H1 (cell line): ENCODE measurements around the gene HOXD4. TPM values are rescaled to one million over a fixed set of nuclear protein-coding genes. Genes with fewer than 3 reads are reported as not detected.

ENCODE experiments used
- CTCF ChIA-PET: fragments of 300-600 bp; sonication (Branson Sonifier 250); formaldehyde crosslinking; loops from one replicate; lab custom pipeline; 2021; ENCODE audit not compliant: partially characterized antibody; lab: Charles Lee
- POLR2A ChIA-PET: fragments of 300-600 bp; sonication (Branson Sonifier 250); formaldehyde crosslinking; loops from one replicate; lab custom pipeline; 2021; ENCODE audit warnings: inconsistent platforms; ENCODE audit not compliant: partially characterized antibody; lab: Charles Lee
- DNase-seq, 2 experiments: peaks; one replicate each; pipeline versions ENCODE4 v3.0.0 to v3.0.0-alpha.2; 2010 to 2022; ENCODE audit warnings: low spot score in 2 of 2, low read depth in 1 of 2, mixed read lengths in 1 of 2
- FAIRE-seq: peaks from 2 replicates; lab custom pipeline; 2011; peaks lifted over from hg19 to GRCh38; lab: Jason Lieb, UNC
- H2AFZ ChIP-seq: 2 replicates; pipeline ENCODE4 v1.8.1; 2012; ENCODE audit warnings: low read length, inconsistent platforms
- H2AK5ac ChIP-seq: 2 replicates; pipeline ENCODE4 v1.6.1; 2013; ENCODE audit warnings: low read depth, low read length
- H2BK120ac ChIP-seq: replicated peaks from 2 replicates; pipeline ENCODE3; 2013; ENCODE audit warnings: low read depth, low read length, inconsistent platforms
- H2BK12ac ChIP-seq: 2 replicates; pipeline ENCODE4 v1.6.1; 2013; ENCODE audit warnings: low read depth, low read length
- H2BK15ac ChIP-seq: 2 replicates; pipeline ENCODE4 v1.6.1; 2013; ENCODE audit warnings: low read length
- H2BK20ac ChIP-seq: 2 replicates; pipeline ENCODE4 v1.6.1; 2013; ENCODE audit warnings: low read length
- H2BK5ac ChIP-seq: 2 replicates; pipeline ENCODE4 v1.6.1; 2013; ENCODE audit warnings: low read depth, low read length
- H3K14ac ChIP-seq: 2 replicates; pipeline ENCODE4 v1.6.1; 2013; ENCODE audit warnings: inconsistent platforms; ENCODE audit not compliant: insufficient read length
- H3K18ac ChIP-seq: 2 replicates; pipeline ENCODE4 v1.6.1; 2013; ENCODE audit warnings: low read length; ENCODE audit errors: extremely low read depth
- H3K23ac ChIP-seq: 2 replicates; pipeline ENCODE4 v1.6.1; 2013; ENCODE audit warnings: inconsistent platforms; ENCODE audit not compliant: insufficient read length
- H3K23me2 ChIP-seq: 2 replicates; pipeline ENCODE4 v1.6.1; 2013; ENCODE audit warnings: low read depth, low read length
- H3K27ac ChIP-seq: 2 replicates; pipeline ENCODE4 v1.6.1; 2011; ENCODE audit warnings: low read depth, low read length, inconsistent platforms
- H3K27me3 ChIP-seq, 4 experiments: replicated peaks in 1 of 4; 1 replicate in 1 of 4; 2 replicates in 3 of 4; pipeline versions ENCODE4 v1.6.1 to v1.8.1; 2011 to 2013; ENCODE audit warnings: low read length in 3 of 4, mild to moderate bottlenecking in 3 of 4, inconsistent platforms in 2 of 4, mixed read lengths in 2 of 4, moderate library complexity in 1 of 4; ENCODE audit not compliant: control insufficient read depth in 3 of 4, insufficient read depth in 3 of 4; ENCODE audit errors: extremely low read depth in 1 of 4
- H3K36me3 ChIP-seq, 4 experiments: 2 replicates each; pipeline versions ENCODE4 v1.6.1 to v1.8.1; 2011 to 2013; ENCODE audit warnings: mild to moderate bottlenecking in 4 of 4, low read length in 3 of 4, moderate library complexity in 2 of 4, control low read depth in 1 of 4, inconsistent platforms in 1 of 4; ENCODE audit not compliant: insufficient read depth in 4 of 4, control insufficient read depth in 2 of 4
- H3K4ac ChIP-seq: replicated peaks from 2 replicates; pipeline ENCODE3; 2013; ENCODE audit warnings: low read length, low read depth, mixed read lengths, inconsistent platforms; ENCODE audit not compliant: insufficient read length
- H3K4me1 ChIP-seq, 4 experiments: replicated peaks in 1 of 4; 1 replicate in 1 of 4; 2 replicates in 3 of 4; pipeline versions ENCODE4 v1.6.1 to v1.8.1; 2011 to 2013; ENCODE audit warnings: low read length in 3 of 4, inconsistent platforms in 2 of 4, mixed read lengths in 1 of 4; ENCODE audit not compliant: insufficient read depth in 4 of 4, control insufficient read depth in 3 of 4
- H3K4me2 ChIP-seq, 2 experiments: 2 replicates each; pipeline versions ENCODE4 v1.6.1 to v1.8.1; 2011 to 2013; ENCODE audit warnings: low read depth in 2 of 2, low read length in 2 of 2, control low read depth in 1 of 2, inconsistent platforms in 1 of 2, mild to moderate bottlenecking in 1 of 2; ENCODE audit not compliant: insufficient read depth in 1 of 2
- H3K4me3 ChIP-seq, 4 experiments: fragments of 200-600, 300-600 bp in 1 of 4; sonication (generic), shearing (Covaris generic), sonication (Bioruptor Twin) in 1 of 4; 2 replicates each; pipeline versions ENCODE4 v1.5.1 to v1.8.1; 2011 to 2016; ENCODE audit warnings: low read length in 4 of 4, low read depth in 3 of 4, control low read depth in 2 of 4, inconsistent platforms in 2 of 4, mild to moderate bottlenecking in 2 of 4, mixed read lengths in 1 of 4, moderate library complexity in 1 of 4; ENCODE audit not compliant: insufficient read depth in 2 of 4; ENCODE audit errors: extremely low read depth in 1 of 4
- H3K56ac ChIP-seq: replicated peaks from 2 replicates; pipeline ENCODE3; 2013; ENCODE audit warnings: low read depth, mild to moderate bottlenecking, mixed read lengths, low read length, inconsistent platforms; ENCODE audit not compliant: insufficient read length
- H3K79me1 ChIP-seq: 2 replicates; pipeline ENCODE4 v1.6.1; 2013; ENCODE audit warnings: low read depth, low read length, control low read depth
- H3K79me2 ChIP-seq, 2 experiments: 2 replicates each; pipeline versions ENCODE4 v1.6.1 to v1.8.1; 2012 to 2013; ENCODE audit warnings: low read length in 2 of 2, mild to moderate bottlenecking in 2 of 2, inconsistent platforms in 1 of 2; ENCODE audit not compliant: insufficient read depth in 2 of 2, control insufficient read depth in 1 of 2
- H3K9ac ChIP-seq, 4 experiments: replicated peaks in 1 of 4; 1 replicate in 1 of 4; 2 replicates in 3 of 4; pipeline versions ENCODE4 v1.6.1 to v1.8.1; 2011 to 2013; ENCODE audit warnings: low read depth in 3 of 4, low read length in 3 of 4, control low read depth in 2 of 4, mild to moderate bottlenecking in 2 of 4, moderate library complexity in 2 of 4, inconsistent platforms in 1 of 4; ENCODE audit errors: extremely low read depth in 1 of 4
- H3K9me3 ChIP-seq, 2 experiments: 2 replicates each; pipeline versions ENCODE4 v1.6.1 to v1.8.1; 2012 to 2013; ENCODE audit warnings: mild to moderate bottlenecking in 2 of 2, moderate library complexity in 2 of 2, control low read depth in 1 of 2, inconsistent platforms in 1 of 2, low read depth in 1 of 2, low read length in 1 of 2, mixed read lengths in 1 of 2; ENCODE audit not compliant: insufficient read depth in 2 of 2
- H4K20me1 ChIP-seq, 2 experiments: replicated peaks in 1 of 2; 2 replicates each; pipeline versions ENCODE3 to v1.8.1; 2011 to 2013; ENCODE audit warnings: inconsistent platforms in 2 of 2, low read length in 2 of 2, mild to moderate bottlenecking in 1 of 2; ENCODE audit not compliant: insufficient read depth in 2 of 2, control insufficient read depth in 1 of 2
- H4K5ac ChIP-seq: 2 replicates; pipeline ENCODE4 v1.6.1; 2013; ENCODE audit warnings: low read length, low read depth, mixed read lengths, inconsistent platforms; ENCODE audit not compliant: insufficient read length
- H4K8ac ChIP-seq: 2 replicates; pipeline ENCODE4 v1.8.0; 2013; ENCODE audit warnings: mild to moderate bottlenecking, moderate library complexity, low read length, inconsistent platforms; ENCODE audit not compliant: insufficient read depth; ENCODE audit errors: extremely low read depth
- H4K91ac ChIP-seq: replicated peaks from 2 replicates; pipeline ENCODE3; 2013; ENCODE audit warnings: low read length, mixed read lengths, inconsistent platforms; ENCODE audit not compliant: insufficient read length
- BACH1 ChIP-seq: IDR thresholded peaks from 2 replicates; pipeline ENCODE4 v1.6.1; 2012; ENCODE audit warnings: low read length, improper control_type of control experiment
- HDAC2 ChIP-seq, 2 experiments: fragments of 300-600 bp in 1 of 2; sonication (generic) in 1 of 2; IDR thresholded peaks; 2 replicates each; pipeline ENCODE4 v1.6.1; 2011 to 2012; ENCODE audit warnings: low read depth in 2 of 2, low read length in 2 of 2, mild to moderate bottlenecking in 2 of 2, moderate library complexity in 2 of 2, borderline replicate concordance in 1 of 2, inconsistent platforms in 1 of 2
- SRF ChIP-seq: IDR thresholded peaks from 2 replicates; pipeline ENCODE4 v1.6.1; 2011; ENCODE audit warnings: mild to moderate bottlenecking, low read depth, low read length, moderate library complexity
- WGBS, 2 experiments: shearing (Covaris generic) in 1 of 2; methylation state at CpG; one replicate each; pipeline versions ENCODE4 v1.1.6 to v1.1.7; 2013 to 2015; ENCODE audit warnings: low lambda C conversion rate in 2 of 2, mixed read lengths in 2 of 2, inconsistent platforms in 1 of 2, low coverage in 1 of 2, missing lambda C conversion rate in 1 of 2; ENCODE audit not compliant: insufficient replicate concordance in 2 of 2, insufficient coverage in 1 of 2, insufficient read length in 1 of 2; ENCODE audit errors: extremely low coverage in 1 of 2, missing lambda C conversion rate in 1 of 2; 5-methylcytosine and 5-hydroxymethylcytosine counted together
- polyA plus RNA-seq, 7 experiments: library from polyadenylated mRNA; depleted of rRNA in 3 of 7; stranded (reverse) in 5 of 7; unstranded in 2 of 7; fragments of >200 nt in 5 of 7; fragments of 200-250 nt in 2 of 7; gene quantifications; 1 replicate in 5 of 7; 2 replicates in 1 of 7; 4 replicates in 1 of 7; pipeline versions ENCODE4 v1.2.1 to v1.2.3, GENCODE V29; 2011 to 2013; ENCODE audit warnings: missing spikeins in 2 of 7, mixed read lengths in 2 of 7
- total RNA-seq: library from RNA; stranded (reverse); fragmentation: NEBNext Ultra II Directional; extraction: Animal tissue kit (Norgen Biotek cat#: 25700); gene quantifications from 2 replicates; pipeline ENCODE4 v1.2.1, GENCODE V29; 2021

HOXD4 gene
- total and polyA plus RNA-seq, 2 of the 8 experiments (the other 6 are each of a cell fraction or from before 2014, with no cell fraction given) = not detected

- no peak overlapping the region for H2BK15ac ChIP-seq
- no peaks in the 10 kb centered on the region for H3K79me1 ChIP-seq
- 69% methylated on average over 2 of the region's 2 CpGs; no CpG with 5 or more reads in 1 of the 2 experiments for WGBS, 2 experiments
- no peak for DNase-seq
- H2BK120ac ChIP-seq = no peak overlapping the region
- no peaks in the 10 kb centered on the region for H3K9me3 ChIP-seq
- no peak overlapping the region for H3K14ac ChIP-seq
- H3K56ac ChIP-seq = no peak overlapping the region
- peaks cover 3 to 14% (median 10%) of the 10 kb centered on the region in 4 experiments; a peak in 6 of 7 replicates for H3K4me1 ChIP-seq
- H3K79me2 ChIP-seq = no peaks in the 10 kb centered on the region
- peaks cover 5 to 35% of the 10 kb centered on the region in 2 experiments for H4K20me1 ChIP-seq
- H3K4ac ChIP-seq = no peak overlapping the region
- H4K91ac ChIP-seq = no peak overlapping the region
- no peak overlapping the region for H2AFZ ChIP-seq
- H2BK12ac ChIP-seq = no peak overlapping the region
- H3K36me3 ChIP-seq = no peaks in the 10 kb centered on the region; a peak in 1 of 8 replicates
- no peak overlapping the region for H3K4me3 ChIP-seq
- no peak overlapping the region for H3K9ac ChIP-seq
- ChIA-PET POLR2A (no interaction called here), CTCF (interaction anchor here (0.9 to 4.4 kb wide), 11 partner anchors 10 to 979 kb away, joined by 3 to 21 read pairs (median 5); partner anchors contain the start of gene HOXD4)
- H2AK5ac ChIP-seq = no peak overlapping the region; the same call in 1 of the 2 replicates
- H3K23me2 ChIP-seq = peaks cover 5% of the 10 kb centered on the region; the same call in 1 of the 2 replicates
- no peak overlapping the region for H3K23ac ChIP-seq
- no peak overlapping the region for H3K27ac ChIP-seq
- FAIRE-seq = no peak
- peak; percentile 38; the same call in 1 of the 2 replicates for TF ChIP-seq SRF
- no peak for TF ChIP-seq BACH1
- TF ChIP-seq HDAC2 (IDR thresholded peaks at IDR 0.05; ENCODE audit: borderline replicate concordance in 1 of 2, low read depth in 2 of 2, low read length in 2 of 2) = no peak
- no peak overlapping the region for H2BK5ac ChIP-seq
- H3K4me2 ChIP-seq = no peak overlapping the region
- peaks cover 94 to 100% (median 99%) of the 10 kb centered on the region in 4 experiments for H3K27me3 ChIP-seq
- H2BK20ac ChIP-seq = no peak overlapping the region
- H4K5ac ChIP-seq = no peak overlapping the region
- no peak overlapping the region for H3K18ac ChIP-seq
- H4K8ac ChIP-seq = no peak overlapping the region
Observed at GRCh38 chr2:176169711-176170110, 18.4 kb downstream of the HOXD4 start.
